NCI-H1417 treated with DMSO at 0.1 percent for 48 hours (cell line): ENCODE measurements around the gene ADH6.
"Not testable (repeated sequence)": the region's sequence is repeated elsewhere in the genome, so short reads cannot be mapped to it uniquely, and the experiment has no call there.

Experiments
- DNase-seq: peaks from one replicate; lab custom pipeline; 2025; lab: John Stamatoyannopoulos, UW

ADH6 gene

DNA sequence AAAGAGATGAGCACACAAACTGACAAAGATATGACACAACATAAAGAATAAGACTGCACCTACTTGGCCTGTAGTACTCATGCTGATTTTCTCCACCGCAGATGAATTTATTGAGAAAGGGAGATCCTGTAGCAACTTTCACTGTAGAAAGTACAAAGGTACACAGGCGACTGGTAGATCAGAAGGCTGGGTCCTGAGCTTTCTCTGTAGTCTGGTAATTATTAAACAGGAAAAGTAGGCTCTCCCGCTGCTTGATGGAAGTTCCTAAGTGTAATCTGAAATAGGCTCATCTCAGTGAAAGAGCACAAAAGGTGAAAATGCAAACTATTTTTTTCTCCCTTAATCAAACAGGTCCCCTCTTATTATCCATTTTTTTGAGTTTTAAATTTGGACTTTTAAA lies at the start of gene ADH6:
Gene ADH6, minus strand, starts transcription at position 175 of the 400 bp plus-strand sequence. Its CDS starts 94 bp downstream, at position 81.
- DNase-seq = no peak

DNA sequence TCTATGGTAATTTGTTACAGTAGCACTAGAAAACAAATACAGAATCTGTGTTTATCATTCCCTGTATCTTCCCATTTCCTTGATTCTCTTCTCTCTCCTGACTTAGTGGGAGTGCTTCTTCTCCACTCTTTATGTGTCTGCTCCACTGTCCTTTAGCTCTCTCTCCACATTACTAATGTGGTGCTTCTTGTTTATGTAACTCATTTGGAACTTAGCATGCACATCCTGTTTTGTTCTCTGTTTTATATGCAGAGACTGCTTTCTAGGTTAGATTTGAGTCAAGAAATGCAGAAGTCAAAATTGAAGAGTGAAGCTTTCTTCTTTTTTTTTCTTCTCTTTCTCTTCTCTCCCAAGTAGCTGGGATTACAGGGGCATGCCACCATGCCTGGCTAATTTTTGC lies 45.9 kb upstream of the ADH6 start:
- no peak for DNase-seq

DNA sequence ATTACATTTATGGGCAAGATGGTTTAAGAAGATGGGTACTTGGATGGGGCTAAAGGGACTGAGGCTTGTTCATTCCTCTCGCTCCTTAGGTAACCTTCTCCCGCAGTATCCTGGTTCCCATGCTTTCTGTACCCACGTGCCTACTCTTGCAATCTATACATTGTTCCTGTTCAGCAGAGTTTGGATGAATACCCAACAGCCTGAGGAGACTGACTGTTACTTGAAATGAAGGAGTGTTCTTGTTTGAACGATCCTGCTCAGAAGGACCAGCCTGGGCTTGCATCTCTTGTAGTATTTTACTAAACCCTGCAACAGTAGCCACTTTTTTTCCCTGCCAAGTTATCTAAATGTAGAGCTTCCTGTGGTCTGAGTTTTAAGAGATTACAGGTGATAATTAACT lies 33.7 kb upstream of the ADH6 start:
- DNase-seq = no peak

DNA sequence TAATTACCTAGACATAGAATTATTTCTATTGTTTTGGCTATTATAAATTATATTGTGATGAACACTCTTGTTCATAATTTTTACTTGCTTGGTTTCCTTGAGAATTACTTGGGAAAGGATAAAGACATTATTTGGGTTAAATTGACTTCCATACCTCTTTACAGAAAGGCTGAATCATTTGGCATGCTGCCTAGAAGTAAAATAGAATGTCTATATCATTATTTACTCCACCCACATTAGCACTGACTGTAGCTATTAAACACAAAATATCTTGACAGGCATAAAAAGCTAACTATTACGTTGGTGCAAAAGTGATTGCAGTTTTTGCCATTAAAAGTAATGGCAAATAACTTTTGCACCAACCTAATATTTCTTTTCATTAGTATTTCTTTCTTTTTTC lies 29.7 kb upstream of the ADH6 start:
- no peak for DNase-seq

DNA sequence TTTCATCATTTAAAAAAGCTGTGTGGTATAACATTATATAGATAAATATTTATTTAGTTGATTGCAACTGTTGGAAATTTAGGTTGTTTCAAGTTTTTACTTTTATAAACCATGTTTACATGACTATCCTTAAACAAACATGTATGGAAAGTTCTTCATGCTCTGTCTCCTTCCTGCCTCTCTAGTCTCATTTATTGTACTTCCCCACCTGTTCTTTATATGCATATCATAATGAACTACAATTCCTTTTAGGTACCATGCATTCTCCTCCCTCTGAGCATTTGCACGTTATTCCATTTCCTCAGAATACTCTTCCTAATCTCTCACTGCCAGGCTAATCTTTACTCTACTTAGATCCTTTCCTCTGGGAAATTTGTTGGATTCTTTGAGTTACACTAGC lies 16.9 kb upstream of the ADH6 start:
- DNase-seq = no peak

DNA sequence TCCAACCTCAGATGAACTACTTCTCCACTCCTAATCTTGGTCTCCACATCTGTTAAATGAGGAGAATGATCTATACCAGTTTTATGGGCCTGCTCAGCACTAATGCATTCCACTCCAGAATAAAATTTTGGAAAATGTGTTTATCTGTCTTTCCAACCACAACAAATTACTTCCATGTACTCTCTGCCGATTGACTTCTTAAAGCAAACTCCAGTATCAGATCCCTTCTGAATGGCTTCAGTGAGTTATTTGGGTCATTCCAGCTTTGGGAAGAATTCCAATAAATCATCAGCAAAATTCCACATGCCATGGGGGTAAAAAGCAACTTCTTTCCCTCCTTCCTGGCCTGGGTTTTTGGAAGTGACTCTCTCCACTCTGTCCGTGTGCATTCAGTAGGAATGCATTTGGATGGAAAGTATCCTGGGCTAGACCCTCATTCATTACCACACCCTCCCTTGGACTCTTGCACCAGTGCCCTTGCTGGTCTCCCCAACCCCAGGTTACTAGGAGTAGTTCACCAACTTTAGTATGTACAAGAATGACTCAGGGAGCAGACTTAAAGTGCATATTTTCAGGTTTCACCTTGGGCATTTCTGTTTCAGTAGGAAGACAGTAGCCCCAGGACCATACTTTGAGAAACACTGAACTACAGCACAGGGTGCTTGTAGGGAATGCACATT lies 15.4 kb upstream of the ADH6 start:
- DNase-seq = no peak

DNA sequence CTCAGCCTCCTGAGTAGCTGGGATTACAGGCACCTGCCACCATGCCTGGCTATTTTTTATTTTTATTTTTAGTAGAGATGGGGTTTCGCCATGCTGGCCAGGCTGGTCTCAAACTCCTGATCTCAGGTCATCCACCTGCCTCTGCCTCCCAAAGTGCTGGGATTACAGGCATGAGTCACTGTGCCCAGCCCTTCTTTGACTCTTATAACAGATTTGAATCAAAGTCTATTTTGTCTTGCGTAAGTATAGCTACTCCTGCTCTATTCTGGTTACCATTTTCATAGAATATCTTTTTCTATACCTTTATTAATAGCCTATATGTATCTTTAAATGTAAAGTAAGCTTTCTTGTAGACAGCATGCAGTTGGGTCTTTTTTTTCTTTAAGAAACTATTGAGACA lies 14.4 kb upstream of the ADH6 start:
- not testable (repeated sequence) for DNase-seq

DNA sequence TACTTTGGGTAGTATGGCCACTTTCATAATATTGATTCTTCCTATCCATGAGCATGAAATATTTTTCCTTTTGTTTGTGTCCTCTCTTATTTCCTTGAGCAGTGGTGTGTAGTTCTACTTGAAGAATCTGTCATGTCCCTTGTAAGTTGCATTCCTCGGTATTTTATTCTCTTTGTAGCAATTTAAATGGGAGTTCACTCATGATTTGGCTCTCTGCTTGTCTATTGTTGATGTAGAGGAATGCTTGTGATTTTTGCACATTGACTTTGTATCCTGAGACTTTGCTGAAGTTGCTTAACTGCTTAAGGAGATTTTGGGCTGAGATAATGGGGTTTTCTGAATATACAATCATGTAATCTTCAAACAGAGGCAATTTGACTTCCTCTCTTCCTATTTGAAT lies 9.7 kb upstream of the ADH6 start:
- not testable (repeated sequence) for DNase-seq

DNA sequence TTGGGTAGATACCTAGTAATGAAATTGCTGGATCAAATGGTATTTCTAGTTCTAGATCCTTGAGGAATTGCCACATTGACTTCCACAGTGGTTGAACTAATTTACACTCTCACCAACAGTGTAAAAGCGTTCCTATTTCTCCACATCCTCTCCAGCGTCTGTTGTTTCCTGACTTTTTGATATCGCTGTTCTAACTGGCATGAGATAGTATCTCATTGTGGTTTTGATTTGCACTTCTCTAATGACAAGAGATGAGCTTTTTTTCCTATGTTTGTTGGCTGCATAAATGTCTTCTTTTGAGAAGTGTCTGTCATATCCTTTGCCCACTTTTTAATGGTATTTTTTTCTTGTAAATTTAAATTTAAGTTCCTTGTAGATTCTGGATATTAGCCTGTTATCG lies 8.6 kb upstream of the ADH6 start:
- not testable (repeated sequence) for DNase-seq

DNA sequence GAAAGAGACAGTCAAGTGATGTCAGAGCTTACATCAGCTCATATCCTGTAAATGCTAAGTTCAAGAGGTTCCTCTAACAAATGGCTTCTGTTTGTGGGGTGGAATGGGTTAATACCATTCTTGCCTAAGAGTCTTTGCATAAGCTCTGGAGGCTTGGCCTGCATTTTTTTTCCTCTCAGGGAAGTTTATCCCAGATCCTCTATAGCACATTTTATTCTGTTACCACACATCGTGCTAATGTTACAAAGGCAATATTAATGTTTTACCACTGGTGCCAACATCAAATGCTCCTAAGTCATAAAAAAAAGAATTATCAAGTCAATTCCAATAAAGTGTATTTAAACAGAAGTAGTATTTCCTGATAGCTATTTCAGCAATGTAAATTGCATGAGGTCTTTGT lies 2.9 kb upstream of the ADH6 start:
- DNase-seq = no peak

DNA sequence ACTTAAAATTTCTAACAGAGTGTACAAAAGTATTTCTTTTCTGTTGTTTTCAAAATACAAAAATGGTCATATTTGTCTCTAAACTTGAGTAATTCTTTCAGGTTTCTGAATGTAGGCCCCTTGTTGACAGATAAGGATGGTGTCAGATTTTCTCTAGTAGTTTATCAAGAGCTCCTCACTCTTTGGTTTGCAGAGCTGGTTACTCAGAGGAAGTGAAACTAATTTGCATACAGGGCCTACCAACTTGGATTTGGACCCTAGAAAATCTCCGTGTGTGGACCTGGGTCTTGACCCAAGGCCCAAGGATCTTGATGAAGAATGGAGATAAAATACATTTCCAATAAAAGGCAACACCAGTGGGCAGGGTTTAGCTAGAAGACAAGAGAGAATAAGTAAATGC lies 433 bp upstream of the ADH6 start:
- no peak for DNase-seq

DNA sequence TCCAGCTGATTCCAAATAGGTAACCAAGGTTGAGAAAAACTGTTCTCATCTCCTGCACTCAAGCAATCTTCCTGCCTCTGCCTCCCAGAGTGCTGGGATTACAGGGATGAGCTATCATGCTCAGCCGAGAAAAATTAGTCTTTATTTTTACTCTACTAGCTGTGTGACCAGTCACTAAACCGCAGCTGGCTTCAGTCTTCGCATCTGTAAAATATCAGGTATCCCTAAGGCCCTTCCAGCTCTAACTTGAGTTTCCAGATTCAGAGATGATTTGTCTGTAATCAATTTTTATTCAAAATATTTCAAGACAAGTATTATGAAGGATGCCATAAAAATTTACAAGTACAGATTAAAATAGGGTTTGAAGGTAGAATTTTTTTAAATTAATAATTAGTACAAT lies 3.5 kb downstream of the ADH6 start:
- DNase-seq = no peak

DNA sequence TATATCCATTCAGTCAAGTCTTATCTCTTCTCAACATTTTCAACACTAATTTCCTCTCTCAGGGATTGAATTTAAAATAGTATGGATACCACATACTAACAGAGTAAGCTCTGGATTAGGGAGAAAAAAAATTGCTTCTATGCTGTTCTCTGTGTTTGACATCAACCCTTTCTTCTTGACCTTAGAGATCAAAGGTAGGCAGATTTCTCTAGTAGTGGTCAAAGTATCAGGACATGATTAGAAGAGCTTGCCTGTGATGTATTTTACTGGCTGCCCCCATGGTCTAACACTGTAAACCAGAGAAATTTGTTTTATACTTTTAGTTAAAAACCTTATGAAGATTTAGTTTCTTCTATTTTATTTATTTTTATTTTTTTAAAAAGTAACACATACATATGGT lies 8.3 kb downstream of the ADH6 start:
- no peak for DNase-seq

DNA sequence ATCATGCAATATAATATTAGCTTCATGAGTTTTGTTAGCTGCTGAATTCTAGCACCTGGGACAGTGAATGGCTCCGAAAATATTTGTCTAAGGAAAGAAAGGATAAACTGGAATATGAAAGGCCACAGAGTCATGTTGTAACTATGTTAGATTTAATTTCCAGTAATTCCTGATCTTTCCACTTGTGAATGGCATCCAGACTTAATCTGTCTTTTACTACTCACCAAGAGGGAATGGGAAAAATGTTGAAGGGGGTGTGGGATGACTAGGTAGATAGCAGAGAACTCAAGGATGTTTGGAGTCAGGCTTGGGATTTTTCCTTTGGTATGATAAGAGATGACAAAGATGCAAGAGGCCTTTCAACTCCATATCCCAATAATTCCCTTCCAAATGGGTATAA lies 9.4 kb downstream of the ADH6 start:
- no peak for DNase-seq

DNA sequence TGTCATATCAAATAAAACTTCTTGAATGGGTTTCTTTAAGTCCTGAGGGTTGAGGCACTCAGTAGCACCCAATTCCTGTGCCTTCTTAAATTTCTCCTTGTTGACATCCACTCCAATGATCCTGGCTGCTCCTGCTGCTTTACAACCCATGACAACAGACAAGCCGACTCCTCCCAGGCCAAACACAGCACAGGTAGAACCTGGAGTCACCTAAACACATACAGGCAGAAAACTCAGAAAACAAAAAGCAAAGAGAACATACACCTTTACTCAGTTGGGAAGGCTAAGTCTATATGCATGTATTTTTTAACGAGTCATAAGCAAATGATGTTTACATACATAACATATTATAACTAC lies 10.3 kb downstream of the ADH6 start:
- DNase-seq = no peak

DNA sequence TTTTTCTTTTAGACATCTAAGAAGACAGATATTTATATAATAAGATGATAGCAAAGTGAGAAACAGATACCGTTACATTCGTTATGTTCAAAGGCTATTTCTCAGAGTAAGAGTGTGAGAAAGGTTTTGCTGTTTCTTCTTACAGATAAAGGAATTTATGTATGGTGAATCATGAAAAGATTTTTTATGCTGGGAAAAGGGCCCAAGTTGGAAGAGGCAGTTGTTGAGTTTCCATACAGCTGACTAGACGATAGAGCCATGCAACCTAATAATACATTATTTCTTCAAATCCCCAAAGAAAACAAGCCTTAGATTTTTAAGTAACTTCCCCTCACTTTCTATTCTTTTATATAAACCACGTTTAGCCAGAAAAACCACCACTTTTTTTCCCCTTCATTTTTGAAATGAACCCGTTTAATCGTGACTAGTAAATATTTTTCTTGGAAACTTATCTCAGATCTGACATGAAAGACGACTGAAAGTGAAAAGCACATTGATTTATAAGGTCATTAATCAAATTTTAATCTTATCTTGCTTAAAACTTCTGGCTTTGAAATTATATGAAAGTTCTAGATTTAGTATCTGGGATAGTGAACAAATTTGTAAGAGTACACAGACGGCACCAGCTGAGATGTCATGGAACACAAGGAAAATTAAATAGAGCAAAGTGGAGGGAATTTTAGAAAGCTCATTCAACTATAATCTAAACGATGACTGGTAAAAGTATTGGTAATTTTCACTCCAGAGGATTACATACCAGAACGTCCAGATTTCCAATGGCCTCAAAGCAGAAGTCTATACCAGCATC lies 10.9 kb downstream of the ADH6 start:
- no peak for DNase-seq

DNA sequence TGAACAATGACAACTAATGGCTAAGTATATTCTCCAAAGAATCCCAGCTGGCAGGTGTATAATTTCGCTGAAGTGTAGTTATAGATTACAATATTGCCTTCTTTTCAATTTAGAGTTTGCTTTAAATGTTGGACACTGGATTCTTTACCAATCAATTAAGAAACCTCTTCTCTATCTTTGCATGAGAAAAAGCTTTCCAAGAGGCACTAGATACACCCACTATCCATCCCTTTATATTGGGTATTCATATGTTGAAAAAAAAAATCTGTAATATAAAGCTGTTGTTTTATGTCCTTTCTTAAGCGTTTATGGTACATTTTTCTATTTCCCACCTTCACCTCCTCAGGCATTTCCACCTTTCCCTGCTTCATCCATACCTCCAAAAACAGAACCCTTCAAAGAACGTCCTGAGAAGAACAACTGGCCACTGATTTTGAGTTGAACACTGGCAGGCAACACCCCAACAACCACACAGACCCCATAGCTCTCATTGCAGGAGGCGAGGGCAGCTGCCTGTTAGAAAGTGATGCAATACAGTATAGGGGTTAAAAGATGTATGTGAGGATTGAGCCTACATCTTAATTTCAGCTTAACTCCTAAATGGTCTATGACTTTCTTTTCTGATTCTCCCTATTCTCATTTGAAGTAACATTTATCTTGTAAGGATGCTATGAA lies 11.8 kb downstream of the ADH6 start:
- no peak for DNase-seq

DNA sequence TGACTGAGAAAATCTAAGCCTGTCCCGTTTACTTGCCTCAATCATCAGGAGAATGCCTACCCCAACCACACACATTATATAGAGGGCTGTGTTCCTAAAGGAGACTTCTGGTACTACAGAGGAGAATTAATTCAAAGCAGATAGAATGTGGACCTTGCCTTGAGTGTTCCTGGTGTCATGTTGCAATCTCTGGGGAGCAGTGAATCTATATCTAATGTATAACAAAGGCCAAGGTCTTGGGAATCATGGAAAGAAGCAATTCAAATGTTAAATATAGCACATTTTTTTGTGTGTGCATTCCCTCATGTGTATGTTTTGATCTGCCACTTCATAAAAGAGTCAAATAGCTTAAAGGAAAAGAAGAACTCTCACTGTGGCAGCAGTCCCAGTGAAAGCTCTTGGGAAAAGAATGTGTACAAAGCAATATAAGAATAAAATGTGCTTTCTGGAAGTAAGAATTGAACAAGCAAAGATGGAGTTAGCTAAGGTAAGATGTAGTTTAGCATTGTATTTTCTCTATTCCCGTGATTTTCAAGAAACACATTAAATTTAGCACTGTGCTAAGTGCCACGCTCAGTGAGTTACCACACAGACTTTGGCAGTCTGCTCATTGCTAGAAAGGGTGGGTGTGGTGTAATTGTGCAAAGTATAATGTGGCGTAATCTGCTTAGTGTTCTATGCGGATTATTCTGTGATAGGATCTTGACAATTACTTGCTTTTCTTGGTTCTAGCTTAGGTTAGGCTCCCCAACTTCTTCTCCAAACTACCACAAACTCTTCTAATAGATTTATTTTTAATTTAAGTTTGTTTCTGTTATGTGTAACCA lies 13.7 kb downstream of the ADH6 start:
- no peak for DNase-seq

DNA sequence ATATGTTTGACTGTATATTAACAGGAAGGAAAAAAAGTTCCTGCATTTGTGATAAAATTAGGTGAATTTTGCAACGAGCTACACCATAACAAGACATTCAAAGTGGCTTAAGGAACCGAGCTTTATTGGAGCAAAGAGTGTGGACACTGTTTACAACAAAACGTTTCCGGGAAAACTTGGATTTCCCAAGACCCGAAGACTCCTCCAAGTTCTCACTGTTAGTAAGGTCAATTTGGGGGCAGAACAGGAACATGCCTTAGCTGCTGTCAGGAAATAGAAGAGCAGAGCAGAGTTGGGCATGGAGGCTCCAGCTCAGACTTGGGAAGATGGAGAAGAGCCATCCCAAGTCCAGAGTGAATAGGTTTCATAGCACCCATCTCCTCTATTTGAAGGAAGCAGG lies 16.5 kb downstream of the ADH6 start:
- no peak for DNase-seq

DNA sequence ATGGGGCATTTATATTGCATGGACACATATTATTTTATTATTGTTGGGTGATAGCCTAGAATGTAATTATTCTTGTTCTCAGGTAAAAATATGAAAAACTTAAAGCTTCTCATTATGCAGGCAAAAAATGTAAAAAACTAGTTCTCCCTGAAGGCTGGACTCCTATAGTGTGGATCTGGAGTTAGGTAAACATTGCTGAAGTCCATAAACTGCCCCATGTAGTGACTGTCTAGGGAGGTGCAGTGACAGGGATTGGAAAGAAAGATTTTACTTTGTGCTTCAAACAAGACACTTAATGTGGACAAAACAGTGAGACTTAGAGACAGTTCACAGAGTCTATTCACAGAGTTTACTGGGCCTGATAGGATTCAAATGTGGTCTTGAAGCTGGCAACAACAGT lies 17.0 kb downstream of the ADH6 start:
- DNase-seq = no peak

DNA sequence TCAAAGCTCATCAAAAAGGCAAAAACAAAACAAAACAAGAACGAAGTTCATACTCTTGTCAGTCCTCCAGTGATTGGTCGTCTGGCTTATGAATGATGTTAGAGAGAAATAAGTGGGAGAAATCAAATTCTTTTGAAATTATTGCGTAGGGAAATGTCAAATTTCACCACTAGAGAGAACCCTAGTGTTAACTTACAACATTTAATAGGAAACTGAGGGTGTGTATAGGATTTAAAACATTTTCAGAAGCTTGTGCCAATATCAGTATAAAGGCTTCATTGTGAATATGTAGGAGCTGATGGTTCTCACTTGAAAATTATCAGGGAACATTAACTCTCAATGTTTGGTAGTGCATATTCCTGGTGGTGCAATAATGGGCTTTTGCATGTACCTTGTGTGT lies 17.4 kb downstream of the ADH6 start:
- DNase-seq = no peak

DNA sequence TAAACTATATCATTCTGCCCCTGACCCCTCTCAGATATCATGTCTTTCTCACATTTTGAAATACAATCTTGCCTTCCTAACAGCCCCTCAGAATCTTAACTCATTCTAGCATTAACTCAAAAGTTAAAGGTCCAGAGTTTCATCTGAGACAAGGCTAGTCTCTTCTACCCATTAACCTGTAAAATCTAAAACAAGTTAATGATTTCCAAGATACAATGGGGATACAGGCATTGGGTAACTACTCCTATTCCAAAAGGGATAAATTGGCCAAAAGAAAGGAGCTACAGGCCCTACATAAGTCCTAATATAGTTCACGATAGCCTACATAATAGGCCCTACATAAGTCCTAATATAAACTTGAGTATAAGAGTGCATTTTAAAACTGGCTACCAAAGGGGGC lies 18.9 kb downstream of the ADH6 start:
- DNase-seq = no peak
